Stimulated activated CD8-positive, alpha-beta memory T cell treated with anti-CD3 and anti-CD28 coated beads, Interleukin-7, amount 100 ng/mL, for 48 hours (primary cell): ENCODE measurements around the gene NAB2.

Experiments used
- DNase-seq, 2 donors: peaks; one replicate each; pipeline ENCODE4 v3.0.0-alpha.2; 2020; ENCODE audit warnings: low read depth in 1 of 2; ENCODE audit errors: extremely low read depth in 1 of 2

NAB2 gene

GRCh38 chr12:57093415-57094207 is 4.7 kb downstream of the NAB2 start:
- peak; percentile 50 to 81 for DNase-seq

GRCh38 chr12:57094208-57095160 is 5.6 kb downstream of the NAB2 start:
- no peak for DNase-seq

GRCh38 chr12:57095440-57095839 is 6.5 kb downstream of the NAB2 start:
- no peak for DNase-seq

GRCh38 chr12:57096099-57096572 is 7.2 kb downstream of the NAB2 start:
- DNase-seq: no peak

GRCh38 chr12:57096748-57097553 is 8.0 kb downstream of the NAB2 start:
- DNase-seq: no peak

- DNase-seq: no peak
Measured at GRCh38 chr12:57097554-57097835, 8.6 kb downstream of the NAB2 start.

- no peak for DNase-seq
Measured at GRCh38 chr12:57098546-57098945, 9.6 kb downstream of the NAB2 start.

GRCh38 chr12:57099047-57099714 is 10.3 kb downstream of the NAB2 start:
- no peak for DNase-seq

- no peak for DNase-seq
Measured at GRCh38 chr12:57099766-57100165, 10.9 kb downstream of the NAB2 start.

- no peak for DNase-seq
Measured at GRCh38 chr12:57101892-57102695, 13.2 kb downstream of the NAB2 start.

- DNase-seq: no peak
Measured at GRCh38 chr12:57103856-57104255, 14.9 kb downstream of the NAB2 start.

- no peak for DNase-seq
Measured at GRCh38 chr12:57104292-57104910, 15.5 kb downstream of the NAB2 start.

- DNase-seq: no peak
Measured at GRCh38 chr12:57105011-57105753, 16.3 kb downstream of the NAB2 start.

GRCh38 chr12:57106021-57106708 is 17.3 kb downstream of the NAB2 start:
- no peak for DNase-seq

GRCh38 chr12:57107456-57108155 is 18.7 kb downstream of the NAB2 start:
- no peak for DNase-seq

- no peak for DNase-seq
Measured at GRCh38 chr12:57109207-57110103, 20.5 kb downstream of the NAB2 start.
